Stimulated activated CD8-positive, alpha-beta memory T cell treated with anti-CD3 and anti-CD28 coated beads, Interleukin-4, amount 100 ng/mL, for 48 hours (primary cell): Measurements from ENCODE around the gene PMFBP1.
A peak's percentile ranks its signal among the peaks of the same experiment; 100 is the strongest.

ENCODE experiments used
- DNase-seq: peaks from one replicate; pipeline ENCODE4 v3.0.0-alpha.2; 2020

PMFBP1 gene

GRCh38 chr16:72172105-72173034 lies at the start of gene PMFBP1:
PMFBP1 (minus strand) TSS chr16:72172155; CDS start chr16:72171208, 947 bp downstream.
- peak; percentile 34 for DNase-seq

GRCh38 chr16:72221630-72222024 lies 49.7 kb upstream of the PMFBP1 start:
- DNase-seq: no peak

- no peak for DNase-seq
These were observed 49.1 kb upstream of the PMFBP1 start for GRCh38 chr16:72220875-72221629.

- DNase-seq: no peak
These were observed 47.3 kb upstream of the PMFBP1 start for GRCh38 chr16:72219282-72219681.

GRCh38 chr16:72216767-72217166 lies 44.8 kb upstream of the PMFBP1 start:
- no peak for DNase-seq

GRCh38 chr16:72214821-72215220 lies 42.9 kb upstream of the PMFBP1 start:
- no peak for DNase-seq

GRCh38 chr16:72211110-72211509 lies 39.2 kb upstream of the PMFBP1 start:
- DNase-seq: no peak

GRCh38 chr16:72210555-72210954 lies 38.6 kb upstream of the PMFBP1 start:
- DNase-seq: no peak

- no peak for DNase-seq
These were observed 38.1 kb upstream of the PMFBP1 start for GRCh38 chr16:72210072-72210471.

- no peak for DNase-seq
These were observed 34.3 kb upstream of the PMFBP1 start for GRCh38 chr16:72206299-72206698.

GRCh38 chr16:72203401-72203800 lies 31.4 kb upstream of the PMFBP1 start:
- DNase-seq: peak; percentile 39

- DNase-seq: no peak
These were observed 30.1 kb upstream of the PMFBP1 start for GRCh38 chr16:72202014-72202413.

- DNase-seq: no peak
These were observed 29.4 kb upstream of the PMFBP1 start for GRCh38 chr16:72201387-72201786.

GRCh38 chr16:72199761-72200337 lies 27.9 kb upstream of the PMFBP1 start:
- no peak for DNase-seq

GRCh38 chr16:72198771-72199201 lies 26.8 kb upstream of the PMFBP1 start:
- no peak for DNase-seq

GRCh38 chr16:72198021-72198711 lies 26.2 kb upstream of the PMFBP1 start:
- no peak for DNase-seq

- no peak for DNase-seq
These were observed 25.6 kb upstream of the PMFBP1 start for GRCh38 chr16:72197545-72197944.

GRCh38 chr16:72195609-72196008 lies 23.7 kb upstream of the PMFBP1 start:
- DNase-seq: no peak

GRCh38 chr16:72191551-72191950 lies 19.6 kb upstream of the PMFBP1 start:
- no peak for DNase-seq

GRCh38 chr16:72189865-72190371 lies 18.0 kb upstream of the PMFBP1 start:
- DNase-seq: no peak

- no peak for DNase-seq
These were observed 16.6 kb upstream of the PMFBP1 start for GRCh38 chr16:72188541-72188940.

- no peak for DNase-seq
These were observed 15.6 kb upstream of the PMFBP1 start for GRCh38 chr16:72187551-72187950.

- no peak for DNase-seq
These were observed 11.0 kb upstream of the PMFBP1 start for GRCh38 chr16:72182976-72183375.
